GM12878 (cell line): ENCODE data around the gene AKAP5. TPM values are rescaled to one million over a fixed set of nuclear protein-coding genes. Genes with fewer than 3 reads are reported as not detected.

ENCODE experiments used
- ASH2L ChIP-seq: fragments of 300-600, 200-600 bp; sonication (generic); IDR thresholded peaks from 2 replicates; pipeline ENCODE4 v1.6.1; 2017; ENCODE audit warnings: low read depth, mild to moderate bottlenecking, borderline replicate concordance
- BCLAF1 ChIP-seq: fragments of 450-650 bp; IDR thresholded peaks from 2 replicates; pipeline ENCODE4 v1.6.1; 2017; ENCODE audit warnings: antibody characterized with exemption, mild to moderate bottlenecking, moderate library complexity
- CREM ChIP-seq: IDR thresholded peaks from 2 replicates; pipeline ENCODE4 v1.6.1; 2014; ENCODE audit warnings: antibody characterized with exemption, low read depth
- E2F8 ChIP-seq: fragments of 450-650 bp; IDR thresholded peaks from 2 replicates; pipeline ENCODE4 v1.6.1; 2018; ENCODE audit warnings: mild to moderate bottlenecking, low read depth, moderate library complexity; ENCODE audit not compliant: partially characterized antibody
- EP300 ChIP-seq, 2 experiments: fragments of 150-350 bp in 1 of 2; IDR thresholded peaks; 2 replicates each; pipeline ENCODE4 v1.6.1; 2011 to 2012; ENCODE audit warnings: low read depth in 2 of 2, low read length in 2 of 2, borderline replicate concordance in 1 of 2, improper control_type of control experiment in 1 of 2, inconsistent platforms in 1 of 2; ENCODE audit not compliant: control insufficient read depth in 1 of 2
- EZH2 ChIP-seq: IDR thresholded peaks from 2 replicates; pipeline ENCODE4 v1.6.1; 2012; ENCODE audit warnings: low read depth, mild to moderate bottlenecking, control low read depth, inconsistent platforms, low read length, borderline replicate concordance; ENCODE audit not compliant: control insufficient read depth
- FOXM1 ChIP-seq: IDR thresholded peaks from 2 replicates; pipeline ENCODE4 v1.6.1; 2012; ENCODE audit warnings: low read depth, mild to moderate bottlenecking, inconsistent platforms, low read length, moderate library complexity
- JUND ChIP-seq: IDR thresholded peaks from 2 replicates; pipeline ENCODE4 v1.6.1; 2012; ENCODE audit warnings: low read depth, mild to moderate bottlenecking, low read length, improper control_type of control experiment, moderate library complexity
- MEF2B ChIP-seq: fragments of 450-650 bp; IDR thresholded peaks from 2 replicates; pipeline ENCODE4 v1.6.1; 2018; ENCODE audit warnings: mild to moderate bottlenecking, moderate library complexity; ENCODE audit not compliant: partially characterized antibody, poor library complexity, severe bottlenecking
- MYC ChIP-seq: IDR thresholded peaks from 2 replicates; pipeline ENCODE4 v1.6.1; 2011; ENCODE audit warnings: mild to moderate bottlenecking, low read length, moderate library complexity, inconsistent platforms; ENCODE audit not compliant: insufficient read depth, insufficient replicate concordance, insufficient read length, severe bottlenecking
- NFIC ChIP-seq: IDR thresholded peaks from 2 replicates; pipeline ENCODE4 v1.6.1; 2012; ENCODE audit warnings: low read depth, mild to moderate bottlenecking, inconsistent platforms, low read length, moderate library complexity
- NRF1 ChIP-seq: conservative IDR thresholded peaks from 2 replicates; pipeline ENCODE4 v1.6.1; 2011; ENCODE audit warnings: mild to moderate bottlenecking, low read depth, low read length, improper control_type of control experiment
- PAX8 ChIP-seq: fragments of 450-650 bp; IDR thresholded peaks from 2 replicates; pipeline ENCODE4 v1.6.1; 2017; ENCODE audit warnings: mild to moderate bottlenecking, moderate library complexity
- PBX3 ChIP-seq: IDR thresholded peaks from 2 replicates; pipeline ENCODE4 v1.6.1; 2011; ENCODE audit warnings: mild to moderate bottlenecking, low read depth, low read length, moderate library complexity; ENCODE audit not compliant: insufficient replicate concordance
- SKIL ChIP-seq: fragments of 450-650 bp; IDR thresholded peaks from 2 replicates; pipeline ENCODE4 v1.6.1; 2017; ENCODE audit warnings: mild to moderate bottlenecking, low read depth, inconsistent platforms; ENCODE audit not compliant: poor library complexity, severe bottlenecking
- SMAD5 ChIP-seq: IDR thresholded peaks from 2 replicates; pipeline ENCODE4 v1.6.1; 2016; ENCODE audit warnings: antibody characterized with exemption, low read depth
- ZNF274 ChIP-seq: IDR thresholded peaks from one replicate; pipeline ENCODE4 v1.8.0; 2011; ENCODE audit not compliant: insufficient read length, insufficient read depth
- polyA plus RNA-seq, 11 experiments: library from polyadenylated mRNA; depleted of rRNA in 4 of 11; unstranded in 6 of 11; stranded (reverse) in 5 of 11; fragments of >200 nt; fragmentation: Nextera tagmentation in 4 of 11; fragmentation: Illumina TruSeq in 1 of 11; extraction: Ambion mirVana in 4 of 11; extraction: Trizol in 1 of 11; gene quantifications; 1 replicate in 1 of 11; 2 replicates in 10 of 11; pipeline versions ENCODE4 v1.2.1 to v1.2.3, GENCODE V29; 2011 to 2016; ENCODE audit warnings: inconsistent platforms in 2 of 11, missing spikeins in 2 of 11, low read depth in 1 of 11
- total RNA-seq, 4 experiments: library from RNA; depleted of rRNA in 3 of 4; stranded (reverse); fragments of >200 nt in 3 of 4; fragmentation: Illumina TruSeq in 1 of 4; extraction: Trizol in 1 of 4; gene quantifications; 2 replicates each; pipeline versions ENCODE4 v1.2.1 to v1.2.3, GENCODE V29; 2013 to 2021

AKAP5 gene
- total and polyA plus RNA-seq, 10 of the 15 experiments (the other 5 are each of a cell fraction or from before 2014, with no cell fraction given): 0.45 to 5.1 (median 1.7) TPM

- peak; percentile 72 for TF ChIP-seq MEF2B
- TF ChIP-seq CREM: 0 out of 2 replicates have a peak, but pooled peaks have one; percentile 9
- TF ChIP-seq NRF1: no peak
- TF ChIP-seq NFIC: peak; percentile 56; the same call in 1 of the 2 replicates
- no peak for TF ChIP-seq ZNF274
- no peak for TF ChIP-seq PBX3
- TF ChIP-seq FOXM1: peak; percentile 61; the same call in 1 of the 2 replicates
- no peak for TF ChIP-seq JUND
- TF ChIP-seq EZH2: no peak
- no peak for TF ChIP-seq ASH2L
- TF ChIP-seq PAX8: no peak
- peak; percentile 27 to 28; a peak in 2 of 4 replicates for TF ChIP-seq EP300 (IDR thresholded peaks at IDR 0.05; ENCODE audit: borderline replicate concordance in 1 of 2, control insufficient read depth in 1 of 2, low read depth in 2 of 2, low read length in 2 of 2)
- no peak for TF ChIP-seq BCLAF1
- no peak for TF ChIP-seq E2F8
- TF ChIP-seq SMAD5: no peak
- TF ChIP-seq SKIL: no peak
- no peak for TF ChIP-seq MYC
Observed at GRCh38 chr14:64463195-64463594, 2.1 kb upstream of the AKAP5 start (continued).
